GM18909 (cell line): Measurements from ENCODE around the gene LAPTM5.

ENCODE experiments used
- ATAC-seq: cut with Tn5 transposase; IDR thresholded peaks from one replicate; pipeline ENCODE4 v1.9.1; 2021; ENCODE audit warnings: mild to moderate bottlenecking; ENCODE audit not compliant: unreplicated experiment, poor library complexity

Gene LAPTM5

GRCh38 chr1:30733493-30733892, 24.1 kb downstream of the LAPTM5 start:
- no peak for ATAC-seq

- ATAC-seq = peak; percentile 62
These were observed 25.1 kb downstream of the LAPTM5 start for GRCh38 chr1:30732277-30732996.

- no peak for ATAC-seq
These were observed 25.7 kb downstream of the LAPTM5 start for GRCh38 chr1:30731806-30732276.

GRCh38 chr1:30731109-30731805, 26.3 kb downstream of the LAPTM5 start:
- no peak for ATAC-seq

- no peak for ATAC-seq
These were observed 27.0 kb downstream of the LAPTM5 start for GRCh38 chr1:30730346-30731108.

GRCh38 chr1:30729901-30730300, 27.7 kb downstream of the LAPTM5 start:
- no peak for ATAC-seq

GRCh38 chr1:30728832-30729638, 28.5 kb downstream of the LAPTM5 start:
- ATAC-seq = no peak

GRCh38 chr1:30728340-30728739, 29.2 kb downstream of the LAPTM5 start:
- ATAC-seq = no peak

- no peak for ATAC-seq
These were observed 29.8 kb downstream of the LAPTM5 start for GRCh38 chr1:30727824-30728223.

- no peak for ATAC-seq
These were observed 30.5 kb downstream of the LAPTM5 start for GRCh38 chr1:30726773-30727684.

- no peak for ATAC-seq
These were observed 31.3 kb downstream of the LAPTM5 start for GRCh38 chr1:30726236-30726635.

- ATAC-seq = no peak
These were observed 32.0 kb downstream of the LAPTM5 start for GRCh38 chr1:30725450-30726095.

GRCh38 chr1:30724655-30725421, 32.7 kb downstream of the LAPTM5 start:
- no peak for ATAC-seq

GRCh38 chr1:30724175-30724574, 33.4 kb downstream of the LAPTM5 start:
- no peak for ATAC-seq

GRCh38 chr1:30723331-30723755, 34.2 kb downstream of the LAPTM5 start, which contains the start of gene MATN1:
MATN1 (minus strand) TSS chr1:30723585; CDS start chr1:30723551, 34 bp downstream.
- no peak for ATAC-seq

GRCh38 chr1:30721812-30722537, 35.6 kb downstream of the LAPTM5 start:
- no peak for ATAC-seq

- ATAC-seq = no peak
These were observed 36.2 kb downstream of the LAPTM5 start for GRCh38 chr1:30721341-30721793.
